HT-29 (cell line): ENCODE measurements around the gene CAPG. TPM values are rescaled to one million over a fixed set of nuclear protein-coding genes. Genes with fewer than 3 reads are reported as not detected.

ENCODE experiments used
- DNase-seq: peaks from one replicate; pipeline ENCODE4 v3.0.0-alpha.2; 2015; ENCODE audit warnings: low spot score
- total RNA-seq: library from RNA; depleted of rRNA; stranded (reverse); fragments of >200 nt; shearing (Covaris generic); gene quantifications from 2 replicates; pipeline ENCODE4 v1.2.3, GENCODE V29; 2014

CAPG gene
- total RNA-seq, 1 experiment from 2014 or later: 460 TPM

- DNase-seq: no peak
Measured at GRCh38 chr2:85438201-85439024, 28.2 kb upstream of the CAPG start.

- peak; percentile 81 for DNase-seq
Measured at GRCh38 chr2:85437488-85438200, 27.5 kb upstream of the CAPG start.

GRCh38 chr2:85436836-85437487 lies 26.8 kb upstream of the CAPG start:
- peak; percentile 55 for DNase-seq

- DNase-seq: peak; percentile 77
Measured at GRCh38 chr2:85435981-85436835, 26.0 kb upstream of the CAPG start.

GRCh38 chr2:85435220-85435958 lies 25.2 kb upstream of the CAPG start:
- DNase-seq: no peak

GRCh38 chr2:85434696-85435095 lies 24.5 kb upstream of the CAPG start:
- no peak for DNase-seq

GRCh38 chr2:85433511-85434089 lies 23.4 kb upstream of the CAPG start:
- peak; percentile 54 for DNase-seq

GRCh38 chr2:85431570-85432205 lies 21.5 kb upstream of the CAPG start:
- no peak for DNase-seq

GRCh38 chr2:85430752-85431569 lies 20.8 kb upstream of the CAPG start:
- no peak for DNase-seq

GRCh38 chr2:85429924-85430289 lies 19.7 kb upstream of the CAPG start:
- DNase-seq: no peak

- no peak for DNase-seq
Measured at GRCh38 chr2:85429213-85429923, 19.2 kb upstream of the CAPG start.

GRCh38 chr2:85428343-85428881 lies 18.2 kb upstream of the CAPG start:
- DNase-seq: no peak

- DNase-seq: no peak
Measured at GRCh38 chr2:85427300-85427835, 17.2 kb upstream of the CAPG start.

GRCh38 chr2:85425588-85425987 lies 15.4 kb upstream of the CAPG start:
- DNase-seq: no peak

GRCh38 chr2:85423525-85423924 lies 13.4 kb upstream of the CAPG start:
- DNase-seq: no peak

- no peak for DNase-seq
Measured at GRCh38 chr2:85422072-85422457, 11.9 kb upstream of the CAPG start.

- peak; percentile 81 for DNase-seq
Measured at GRCh38 chr2:85421260-85422071, 11.3 kb upstream of the CAPG start.
